Measurements from ENCODE around the gene PIAS4. TPM values are rescaled to one million over a fixed set of nuclear protein-coding genes. Genes with fewer than 3 reads are reported as not detected.

The PIAS4 gene
- total RNA-seq, 2 donors from 2014 or later: 10.9 to 11.4 TPM

DNA sequence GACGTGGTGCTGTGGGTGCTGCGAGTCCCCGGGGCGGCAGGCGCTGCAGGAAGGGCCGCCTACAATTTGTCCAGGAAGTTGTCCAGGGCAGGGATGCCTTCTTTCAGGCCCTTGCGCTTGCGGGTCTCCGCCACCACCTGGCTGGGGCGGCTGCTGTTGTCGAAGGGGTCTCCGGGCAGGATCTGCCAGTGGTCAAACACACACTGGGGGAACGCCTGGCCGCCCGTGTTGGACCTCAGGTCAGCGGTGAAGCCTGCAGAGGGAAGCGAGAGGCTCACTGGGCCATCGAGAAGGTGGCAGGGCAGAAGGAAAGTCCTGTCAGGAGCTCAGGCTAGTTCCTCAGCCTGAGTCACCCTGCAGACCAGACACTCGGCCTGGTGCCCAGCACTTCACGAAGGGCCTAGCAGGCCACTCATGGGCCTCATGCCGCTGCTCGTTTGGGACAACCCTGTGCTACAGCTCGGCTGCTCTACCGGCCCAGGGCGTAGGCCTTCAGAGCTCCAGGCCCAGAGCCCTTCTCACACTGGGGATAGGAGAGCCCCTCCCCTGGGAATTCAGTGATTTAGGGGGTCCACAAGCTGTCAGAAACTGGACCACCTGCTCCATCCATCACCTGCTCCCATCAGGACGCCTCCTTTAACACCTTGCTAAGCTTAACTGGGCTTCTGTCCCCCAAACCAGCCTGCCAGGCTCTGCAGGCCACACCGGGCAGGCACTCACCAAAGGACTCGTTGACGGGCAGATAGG lies 30.9 kb upstream of the PIAS4 start:
- Histone ChIP-seq H3K27ac (no peak overlapping the region), H3K4me1 (peaks cover 0 to under 1% of the 10 kb centered on the region in 2 donors), H3K36me3 (peaks cover 68% of the 10 kb centered on the region), H3K4me3 (no peak overlapping the region), H3K27me3 (no peaks in the 10 kb centered on the region), H3K9me3 (no peaks in the 10 kb centered on the region)
- TF ChIP-seq, protein P1, sequence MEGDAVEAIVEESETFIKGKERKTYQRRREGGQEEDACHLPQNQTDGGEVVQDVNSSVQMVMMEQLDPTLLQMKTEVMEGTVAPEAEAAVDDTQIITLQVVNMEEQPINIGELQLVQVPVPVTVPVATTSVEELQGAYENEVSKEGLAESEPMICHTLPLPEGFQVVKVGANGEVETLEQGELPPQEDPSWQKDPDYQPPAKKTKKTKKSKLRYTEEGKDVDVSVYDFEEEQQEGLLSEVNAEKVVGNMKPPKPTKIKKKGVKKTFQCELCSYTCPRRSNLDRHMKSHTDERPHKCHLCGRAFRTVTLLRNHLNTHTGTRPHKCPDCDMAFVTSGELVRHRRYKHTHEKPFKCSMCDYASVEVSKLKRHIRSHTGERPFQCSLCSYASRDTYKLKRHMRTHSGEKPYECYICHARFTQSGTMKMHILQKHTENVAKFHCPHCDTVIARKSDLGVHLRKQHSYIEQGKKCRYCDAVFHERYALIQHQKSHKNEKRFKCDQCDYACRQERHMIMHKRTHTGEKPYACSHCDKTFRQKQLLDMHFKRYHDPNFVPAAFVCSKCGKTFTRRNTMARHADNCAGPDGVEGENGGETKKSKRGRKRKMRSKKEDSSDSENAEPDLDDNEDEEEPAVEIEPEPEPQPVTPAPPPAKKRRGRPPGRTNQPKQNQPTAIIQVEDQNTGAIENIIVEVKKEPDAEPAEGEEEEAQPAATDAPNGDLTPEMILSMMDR (IDR thresholded peaks at IDR 0.05): no peak
- DNase-seq (ENCODE audit: low spot score): no peak

DNA sequence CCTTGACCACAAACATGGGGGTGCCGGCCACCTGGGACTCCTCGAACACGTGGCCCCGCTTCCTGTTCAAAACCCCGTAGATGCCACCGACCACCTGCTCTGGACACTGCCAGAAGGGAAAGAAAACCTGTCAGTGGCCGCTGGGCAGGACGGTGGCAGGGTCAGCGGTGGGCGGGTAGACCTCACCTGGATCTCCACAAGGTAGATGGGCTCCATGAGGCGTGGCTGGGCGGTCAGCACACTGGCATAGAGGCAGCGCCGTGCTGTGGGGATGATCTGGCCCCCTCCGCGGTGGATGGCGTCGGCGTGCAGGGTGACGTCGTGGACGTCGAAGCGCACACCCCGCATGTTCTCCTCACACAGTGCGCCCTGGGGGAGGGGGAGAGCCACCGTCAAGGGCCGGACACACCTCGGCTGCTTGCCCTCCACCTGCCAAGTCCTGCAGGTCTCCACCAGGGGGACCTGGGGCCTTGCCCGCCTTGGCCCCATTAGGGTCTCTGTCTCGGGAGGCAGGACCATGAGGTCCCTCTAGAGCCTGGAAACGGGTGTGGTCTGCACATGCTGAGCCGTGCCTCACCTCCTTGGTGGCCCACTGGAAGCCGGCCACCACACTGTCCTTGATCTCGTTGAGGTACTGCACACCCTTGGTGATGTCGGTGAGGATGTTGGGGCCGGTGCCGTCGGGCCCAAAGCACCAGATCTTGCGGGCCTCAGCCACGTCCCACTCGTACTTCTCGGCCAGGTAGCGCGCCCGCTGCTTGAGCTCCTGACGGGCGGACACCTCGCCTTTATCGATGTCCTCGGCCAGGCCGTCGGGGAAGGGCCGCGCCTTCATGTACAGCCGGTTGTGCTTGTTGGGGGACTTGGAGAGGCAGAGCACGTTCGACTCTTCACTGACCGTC lies 30.0 kb upstream of the PIAS4 start:
- Histone ChIP-seq H3K27me3 (no peaks in the 10 kb centered on the region), H3K4me1 (peaks cover 0 to 1% of the 10 kb centered on the region in 2 donors), H3K9me3 (no peaks in the 10 kb centered on the region), H3K27ac (no peak overlapping the region), H3K4me3 (no peak overlapping the region), H3K36me3 (peaks cover 76% of the 10 kb centered on the region)
- TF ChIP-seq, protein P1 (IDR thresholded peaks at IDR 0.05): no peak
- no peak for DNase-seq (ENCODE audit: low spot score)

DNA sequence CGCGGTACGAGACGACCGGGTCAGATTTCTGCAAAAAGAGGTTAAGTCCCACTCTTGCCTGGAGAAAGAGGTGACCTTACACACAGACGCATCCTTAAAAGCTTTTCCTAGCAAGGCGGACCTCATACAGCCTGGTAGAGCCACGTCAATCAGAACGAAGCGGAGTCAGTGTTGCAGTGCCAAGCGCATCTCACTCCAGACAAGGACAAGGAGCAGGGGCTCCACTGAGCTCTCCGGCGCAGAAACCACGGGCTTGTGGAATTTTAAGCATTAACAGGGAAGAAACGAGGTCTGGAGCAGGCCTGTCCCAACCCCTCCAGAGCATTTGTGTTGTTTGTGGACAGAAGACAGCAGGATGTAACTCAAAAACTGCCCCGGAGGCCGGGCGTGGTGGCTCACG lies 29.4 kb upstream of the PIAS4 start:
- no peaks in the 10 kb centered on the region for H3K27me3 ChIP-seq
- no peak for DNase-seq (ENCODE audit: low spot score)
- peaks cover 83% of the 10 kb centered on the region for H3K36me3 ChIP-seq
- peaks cover 0 to 8% of the 10 kb centered on the region in 2 donors for H3K4me1 ChIP-seq
- H3K4me3 ChIP-seq: no peak overlapping the region
- H3K9me3 ChIP-seq: no peaks in the 10 kb centered on the region
- TF ChIP-seq, protein P1 (IDR thresholded peaks at IDR 0.05): no peak
- no peak overlapping the region for H3K27ac ChIP-seq

DNA sequence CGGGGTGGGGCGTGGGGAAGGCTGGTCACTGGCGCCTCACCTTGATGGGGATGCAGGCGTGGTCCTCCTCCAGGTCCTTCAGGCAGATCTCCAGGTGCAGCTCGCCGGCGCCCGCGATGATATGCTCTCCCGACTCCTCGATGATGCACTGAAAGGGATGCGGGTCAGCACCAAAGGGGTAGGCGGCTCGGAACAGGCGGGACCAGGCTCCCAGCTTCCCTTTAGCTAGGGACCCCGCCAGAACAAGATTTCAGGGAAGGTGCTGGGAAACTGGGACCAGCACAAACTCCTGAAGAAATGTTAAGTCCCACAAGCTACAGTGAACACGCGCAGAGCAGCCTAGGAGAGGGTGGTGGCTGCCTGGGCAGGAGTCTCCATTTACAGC lies 28.3 kb upstream of the PIAS4 start:
- no peak for DNase-seq (ENCODE audit: low spot score)
- TF ChIP-seq, protein P1 (IDR thresholded peaks at IDR 0.05): no peak
- Histone ChIP-seq H3K4me1 (peaks cover 0 to 19% of the 10 kb centered on the region in 2 donors), H3K27me3 (no peaks in the 10 kb centered on the region), H3K9me3 (no peaks in the 10 kb centered on the region), H3K27ac (no peak overlapping the region), H3K4me3 (no peak overlapping the region), H3K36me3 (peaks cover 94% of the 10 kb centered on the region)

DNA sequence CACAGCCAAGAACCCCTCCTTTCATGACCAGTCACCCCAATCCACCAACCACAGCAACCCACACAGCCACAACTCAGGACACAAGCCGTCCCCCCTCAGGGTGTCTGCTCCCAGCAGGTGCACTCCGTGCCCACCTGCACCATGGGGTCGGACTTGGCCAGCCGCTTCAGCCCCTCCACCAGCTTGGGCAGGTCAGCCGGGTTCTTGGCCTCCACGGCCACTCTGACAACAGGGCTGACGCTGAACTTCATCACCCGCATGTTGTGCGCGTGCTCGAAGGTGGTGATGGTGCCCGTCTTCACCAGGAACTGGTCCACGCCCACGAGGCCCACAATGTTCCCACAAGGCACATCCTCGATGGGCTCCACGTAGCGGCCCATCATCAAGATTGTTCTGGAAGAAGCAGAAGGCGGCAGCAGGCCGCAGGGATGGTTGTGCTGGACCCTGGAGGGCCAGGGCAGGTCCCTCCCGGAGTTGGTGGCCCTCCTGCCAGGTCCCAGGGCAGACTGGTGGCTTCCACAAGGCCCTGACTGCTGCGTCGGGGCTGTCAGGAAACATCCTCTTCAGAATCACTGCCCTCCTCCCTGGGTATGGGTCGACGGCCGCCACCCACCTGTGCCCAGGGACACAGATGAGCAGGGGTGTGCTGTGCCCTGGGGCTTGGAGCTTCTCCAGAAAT lies 27.7 kb upstream of the PIAS4 start:
- Histone ChIP-seq H3K36me3 (peaks cover 98% of the 10 kb centered on the region), H3K4me1 (peaks cover 0 to 21% of the 10 kb centered on the region in 2 donors), H3K27ac (no peak overlapping the region), H3K9me3 (no peaks in the 10 kb centered on the region), H3K4me3 (no peak overlapping the region), H3K27me3 (no peaks in the 10 kb centered on the region)
- TF ChIP-seq, protein P1 (IDR thresholded peaks at IDR 0.05): no peak
- no peak for DNase-seq (ENCODE audit: low spot score)

All from right atrium auricular region (tissue), 2 donors.